Measurements from ENCODE around the gene CYP27B1.

Gene CYP27B1

GRCh38 chr12:57751788-57752667 is 14.8 kb downstream of the CYP27B1 start, which contains the start of gene CDK4:
Gene CDK4, minus strand, starts transcription at chr12:57752310. Its CDS starts 593 bp downstream, at chr12:57751717.
- peak; percentile 100 for DNase-seq (ENCODE audit: low spot score)

GRCh38 chr12:57751432-57751787 is 15.5 kb downstream of the CYP27B1 start:
- DNase-seq (ENCODE audit: low spot score): no peak

- DNase-seq (ENCODE audit: low spot score): no peak
These were observed 16.1 kb downstream of the CYP27B1 start for GRCh38 chr12:57750561-57751431.

GRCh38 chr12:57749061-57749460 is 17.8 kb downstream of the CYP27B1 start:
- DNase-seq (ENCODE audit: low spot score): no peak

DNA sequence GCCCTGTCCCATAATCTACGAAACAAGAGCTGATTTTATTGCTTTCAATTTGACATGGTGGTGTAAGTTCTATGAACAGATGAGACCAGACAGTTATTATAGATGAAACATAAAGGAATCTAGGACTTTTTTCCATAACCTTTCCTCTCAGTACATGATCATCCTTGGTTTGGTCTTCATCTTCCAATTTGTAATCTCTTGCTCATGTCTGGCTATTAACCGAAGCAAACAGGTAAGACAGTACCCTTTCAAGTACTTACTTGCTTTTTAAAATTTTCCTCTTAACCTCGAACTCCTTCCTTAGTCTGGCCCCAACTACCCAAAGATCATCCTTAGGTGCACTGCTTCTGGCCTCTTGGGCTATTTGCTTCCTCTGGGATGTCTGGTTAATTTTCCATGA is 20.9 kb downstream of the CYP27B1 start:
- DNase-seq (ENCODE audit: low spot score): no peak

- DNase-seq (ENCODE audit: low spot score): no peak
These were observed 21.4 kb downstream of the CYP27B1 start for GRCh38 chr12:57745485-57745881.

DNA sequence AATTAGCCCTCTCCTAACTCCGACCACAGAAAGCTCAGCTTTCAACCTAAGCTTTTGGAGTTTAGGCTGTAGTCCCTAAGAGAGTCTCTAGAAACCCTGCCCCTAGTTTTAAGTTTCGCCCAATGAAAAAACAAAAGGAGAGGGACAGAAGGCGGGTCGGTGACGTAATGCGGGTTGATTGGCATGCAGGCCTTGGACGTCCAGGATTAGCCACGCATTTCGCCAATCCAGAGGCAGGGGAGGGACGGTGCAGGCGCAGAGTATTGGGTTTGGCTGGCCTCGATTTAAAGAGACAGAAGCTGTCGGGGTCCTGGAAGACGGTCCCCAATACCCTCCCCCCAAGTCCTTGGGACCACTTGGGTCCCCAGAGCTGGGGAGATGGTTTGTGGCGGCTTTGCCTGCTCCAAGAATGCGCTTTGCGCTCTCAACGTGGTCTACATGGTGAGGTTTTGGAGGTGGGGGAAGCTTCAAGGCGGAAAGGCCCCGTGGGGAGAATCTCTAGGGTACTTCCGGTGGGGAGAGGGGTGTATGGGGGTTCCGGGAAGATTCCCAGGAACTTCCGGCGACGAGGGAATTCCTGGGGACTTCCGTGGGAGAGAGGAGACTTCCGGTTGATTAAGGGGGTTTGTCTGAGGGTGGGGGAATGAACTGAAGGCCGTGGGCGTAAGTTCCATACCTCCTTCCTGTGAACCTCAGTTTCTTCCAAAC is 21.9 kb downstream of the CYP27B1 start, which contains the start of gene TSPAN31:
Gene TSPAN31 (plus strand): TSS at position 263 of the 708 bp plus-strand sequence. CDS start 116 bp downstream, at position 379.
- peak; percentile 100 for DNase-seq (ENCODE audit: low spot score)

DNA sequence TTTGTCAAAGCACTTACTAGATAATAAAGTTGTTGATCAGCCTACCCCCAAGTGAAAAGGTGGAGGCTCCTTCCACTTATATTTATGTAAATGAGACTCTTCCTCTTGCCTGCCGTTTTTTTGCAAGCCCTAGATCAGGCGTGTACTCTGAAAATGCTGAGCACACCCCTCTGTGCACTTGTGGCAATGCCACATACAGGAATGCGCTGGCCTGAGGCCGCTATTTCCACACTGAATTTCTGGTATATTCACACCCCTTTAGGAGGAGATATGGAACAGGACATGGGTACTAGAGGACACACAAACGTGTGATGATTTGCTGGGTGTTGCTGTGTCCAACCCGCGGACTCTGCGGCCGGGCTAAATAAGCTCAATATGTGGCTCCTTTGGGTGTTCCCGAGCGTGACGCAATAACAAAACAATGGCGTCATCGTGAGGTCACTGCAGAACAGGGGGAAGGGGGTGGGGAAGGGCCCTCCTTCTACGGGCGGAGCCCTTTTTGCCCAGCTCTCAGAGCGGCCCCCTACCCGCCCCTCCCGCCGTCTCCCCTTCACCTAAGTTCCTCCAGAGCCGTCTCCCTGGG is 22.6 kb downstream of the CYP27B1 start:
- peak; percentile 85 for DNase-seq (ENCODE audit: low spot score)

DNA sequence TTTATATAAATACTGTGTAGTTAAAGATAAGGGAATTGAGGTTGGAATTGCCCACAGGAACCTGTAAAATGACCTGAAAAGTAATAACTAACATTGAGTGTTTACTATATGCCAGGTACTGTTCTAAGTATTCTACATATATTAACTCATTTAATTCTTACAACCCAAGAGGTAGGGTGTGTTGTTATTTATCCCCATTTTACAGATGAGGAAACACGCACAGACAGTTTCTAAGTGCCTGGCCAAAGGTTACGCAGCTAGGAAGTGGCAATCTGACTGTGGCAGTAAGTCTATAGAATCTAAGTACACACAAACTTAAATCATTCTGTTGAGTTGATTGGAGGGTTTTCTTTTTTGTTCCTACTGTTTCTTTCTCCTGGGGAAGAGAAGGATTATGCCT is 23.1 kb downstream of the CYP27B1 start:
- no peak for DNase-seq (ENCODE audit: low spot score)

- no peak for DNase-seq (ENCODE audit: low spot score)
These were observed 24.8 kb downstream of the CYP27B1 start for GRCh38 chr12:57741844-57742738.

DNA sequence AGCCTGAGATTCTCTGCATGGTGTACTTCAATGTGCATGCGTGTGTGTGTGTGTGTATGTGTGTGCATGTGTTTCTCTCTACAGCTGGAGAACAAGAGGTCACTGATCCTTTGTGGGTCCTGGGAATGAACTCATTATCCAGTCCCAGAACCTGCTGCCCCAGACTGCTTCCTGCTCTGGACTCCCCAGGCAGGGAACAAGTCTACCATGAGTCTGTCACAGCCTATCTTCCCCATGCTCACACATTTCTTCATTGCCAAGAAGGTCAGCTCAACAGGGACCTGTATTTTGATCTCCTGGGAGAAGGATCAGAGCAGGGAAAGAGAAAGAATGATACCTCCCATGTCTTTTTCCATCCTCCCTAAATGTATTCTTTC is 25.5 kb downstream of the CYP27B1 start:
- DNase-seq (ENCODE audit: low spot score): no peak

DNA sequence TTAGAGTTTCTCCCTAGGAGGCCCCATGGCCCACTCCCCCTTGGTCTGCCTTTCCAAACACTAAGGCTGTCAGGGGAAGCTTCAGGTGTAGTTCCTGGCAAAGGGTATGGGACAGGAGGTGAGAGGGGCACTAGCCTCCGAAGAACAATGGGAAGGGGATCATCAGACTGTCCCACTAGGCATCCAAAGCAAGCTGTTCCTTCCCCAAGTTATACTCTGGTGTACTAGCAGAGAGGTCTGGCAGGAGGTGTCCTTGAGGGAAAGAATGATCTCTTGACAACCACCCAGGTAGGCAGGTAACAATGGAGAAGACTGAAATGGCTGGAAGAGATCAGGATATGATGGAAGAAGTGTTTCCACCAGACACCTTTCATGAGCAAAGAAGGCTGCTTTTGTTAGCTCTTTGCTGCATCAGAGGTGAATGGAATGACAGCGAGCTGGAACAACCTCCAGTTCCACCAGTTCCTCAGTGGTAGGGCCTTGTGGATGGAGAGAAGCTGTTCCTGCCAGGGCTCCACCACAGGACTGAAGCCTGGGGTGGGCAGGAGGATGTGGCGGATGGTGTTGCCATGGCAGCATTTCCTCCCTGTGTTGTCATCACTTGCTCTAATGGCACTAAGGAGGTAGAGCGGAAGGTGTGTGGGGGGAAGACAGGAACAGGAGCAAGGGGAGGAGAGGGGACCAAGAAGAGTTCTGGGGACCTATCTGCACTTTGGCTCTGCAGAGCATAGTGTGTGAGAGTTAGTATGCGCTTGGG is 26.0 kb downstream of the CYP27B1 start:
- no peak for DNase-seq (ENCODE audit: low spot score)

- no peak for DNase-seq (ENCODE audit: low spot score)
These were observed 26.9 kb downstream of the CYP27B1 start for GRCh38 chr12:57739914-57740538.

GRCh38 chr12:57739387-57739786 is 27.5 kb downstream of the CYP27B1 start:
- DNase-seq (ENCODE audit: low spot score): no peak

GRCh38 chr12:57738661-57739237 is 28.1 kb downstream of the CYP27B1 start, which contains the start of gene AGAP2:
Gene AGAP2, minus strand, starts transcription at chr12:57738742. Its CDS starts 496 bp downstream, at chr12:57738246.
- DNase-seq (ENCODE audit: low spot score): no peak

DNA sequence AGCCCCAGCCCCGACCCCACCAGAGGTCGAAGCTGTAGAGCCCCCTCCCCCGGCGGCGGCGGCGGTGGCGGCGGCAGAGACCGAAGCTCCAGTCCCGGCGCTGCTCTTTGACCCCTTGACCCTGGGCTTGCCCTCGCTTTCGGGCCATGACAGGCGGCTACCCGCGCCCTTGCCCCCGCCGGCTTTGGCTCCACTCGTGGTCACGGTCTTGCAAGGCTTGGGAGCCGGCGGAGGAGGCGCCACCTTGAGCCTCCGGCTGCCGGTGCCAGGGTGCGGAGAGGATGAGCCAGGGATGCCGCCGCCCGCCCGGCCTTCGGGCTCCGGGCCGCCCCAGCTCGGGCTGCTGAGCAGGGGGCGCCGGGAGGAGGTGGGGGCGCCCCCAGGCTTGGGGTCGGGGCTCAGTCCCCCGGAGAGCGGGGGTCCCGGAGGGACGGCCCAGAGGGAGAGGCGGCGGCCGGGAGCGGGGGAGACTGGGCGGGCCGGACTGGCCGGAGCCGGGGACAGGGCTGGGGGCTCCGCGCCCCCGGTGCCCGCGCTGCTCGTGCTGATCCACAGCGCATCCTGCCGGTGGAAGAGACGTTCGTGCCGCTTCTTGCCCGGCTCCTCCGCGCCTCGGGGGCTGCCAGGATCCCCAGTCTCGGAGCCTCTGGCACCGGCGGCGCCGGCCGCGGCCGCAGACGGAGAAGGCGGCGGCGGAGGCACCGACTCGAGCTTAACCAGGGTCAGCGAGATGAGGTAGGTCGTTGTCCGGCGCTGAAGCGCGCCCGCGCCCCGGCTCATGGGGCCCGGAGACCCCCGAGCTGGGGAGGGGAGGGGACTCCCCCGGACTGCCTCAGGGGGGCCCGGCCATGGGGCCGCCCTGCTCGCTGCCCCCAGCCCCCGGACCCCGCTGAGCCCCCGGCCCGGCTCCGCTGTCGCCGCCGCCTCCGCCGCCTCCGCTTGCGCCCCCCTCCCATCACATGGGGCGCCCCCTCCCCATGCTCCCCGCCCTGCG is 29.1 kb downstream of the CYP27B1 start:
- DNase-seq (ENCODE audit: low spot score): no peak

GRCh38 chr12:57736741-57737466 is 30.0 kb downstream of the CYP27B1 start:
- no peak for DNase-seq (ENCODE audit: low spot score)

All from LoVo (cell line).